GM12874 (cell line): Measurements from ENCODE around the gene CNTRL.

Experiments
- CTCF ChIP-seq: IDR thresholded peaks from 2 replicates; pipeline ENCODE4 v1.5.1; 2011; ENCODE audit warnings: low read depth, mild to moderate bottlenecking, control low read depth, low read length, moderate library complexity; ENCODE audit not compliant: insufficient read depth

The CNTRL gene

DNA sequence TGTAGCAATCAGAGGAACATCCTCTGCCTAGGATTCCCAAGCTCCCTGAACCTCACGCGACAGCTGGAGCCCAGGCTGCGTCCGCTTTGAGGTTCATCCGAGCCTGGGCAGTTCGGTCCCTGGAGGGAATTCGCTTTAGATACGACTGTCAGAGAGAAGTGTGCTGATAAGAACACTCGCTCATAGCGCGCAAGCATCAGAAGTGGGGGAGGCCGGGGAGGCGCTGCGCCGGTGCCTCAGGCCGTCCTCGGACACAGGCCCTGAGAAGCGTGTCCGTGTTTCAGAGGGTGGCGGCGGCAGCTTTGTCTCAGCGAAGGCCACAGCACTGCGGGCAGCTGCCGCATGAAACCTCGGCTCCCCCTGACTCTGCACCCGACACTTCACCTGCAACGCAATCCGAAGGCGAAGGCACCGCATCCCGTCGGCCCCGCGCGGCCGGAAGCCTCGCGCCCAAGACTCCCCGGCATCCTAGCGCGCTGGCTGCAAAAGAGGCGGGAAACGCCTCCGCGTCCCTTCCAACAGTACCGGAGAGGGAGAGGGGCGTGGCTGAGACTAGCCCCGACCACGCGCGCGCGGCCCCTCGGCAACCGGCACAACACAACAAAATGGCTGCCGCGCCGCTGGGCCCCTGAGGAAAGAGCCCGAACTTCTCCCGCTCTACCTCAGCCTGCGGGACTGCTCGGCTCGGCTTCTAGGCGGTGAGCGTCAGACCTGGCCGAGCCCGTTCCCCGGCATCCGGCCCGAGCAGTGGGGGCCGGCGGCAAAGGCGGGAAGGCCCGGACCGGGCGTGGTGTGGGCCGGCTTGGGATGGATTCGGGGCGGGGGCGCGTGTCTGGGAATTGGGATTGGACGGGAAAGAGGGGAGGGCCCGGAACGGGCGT lies at the start of gene CNTRL:
Gene CNTRL, plus strand, starts transcription at position 586 of the 881 bp plus-strand sequence. CDS start 13,372 bp downstream, outside the sequence.
- TF ChIP-seq CTCF = no peak

- no peak for TF ChIP-seq CTCF
Measured at GRCh38 chr9:121026260-121026691, 48.5 kb upstream of the CNTRL start.

GRCh38 chr9:121026768-121027167 lies 48.0 kb upstream of the CNTRL start:
- no peak for TF ChIP-seq CTCF

GRCh38 chr9:121029469-121029868 lies 45.3 kb upstream of the CNTRL start:
- TF ChIP-seq CTCF = no peak

GRCh38 chr9:121034529-121034928 lies 40.2 kb upstream of the CNTRL start:
- no peak for TF ChIP-seq CTCF

GRCh38 chr9:121038362-121038761 lies 36.4 kb upstream of the CNTRL start:
- no peak for TF ChIP-seq CTCF

DNA sequence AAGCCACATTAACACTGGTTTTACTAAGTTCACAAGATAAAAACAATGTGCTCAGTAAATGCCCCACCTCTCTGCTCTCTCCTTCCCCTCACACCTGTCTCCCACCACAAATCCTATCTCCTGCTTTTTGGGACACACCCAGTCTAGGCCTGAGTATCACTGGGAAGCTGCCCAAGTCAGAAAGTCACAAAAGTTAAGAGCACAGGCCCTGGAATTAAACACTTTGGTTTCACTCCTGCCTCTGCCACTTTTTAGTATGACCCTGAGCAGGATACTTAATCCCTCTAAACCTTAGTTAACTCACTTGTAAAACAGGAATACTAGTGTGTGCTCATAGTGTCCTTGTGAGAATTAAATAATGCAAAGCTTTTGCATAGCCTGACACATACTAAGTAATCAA lies 36.0 kb upstream of the CNTRL start:
- no peak for TF ChIP-seq CTCF
